ENCODE measurements around the gene WNK3. TPM values are rescaled to one million over a fixed set of nuclear protein-coding genes. Genes with fewer than 3 reads are reported as not detected.

WNK3 gene
- total and polyA plus RNA-seq, 4 donors = 10.0 to 29.5 (median 16.5) TPM

DNA sequence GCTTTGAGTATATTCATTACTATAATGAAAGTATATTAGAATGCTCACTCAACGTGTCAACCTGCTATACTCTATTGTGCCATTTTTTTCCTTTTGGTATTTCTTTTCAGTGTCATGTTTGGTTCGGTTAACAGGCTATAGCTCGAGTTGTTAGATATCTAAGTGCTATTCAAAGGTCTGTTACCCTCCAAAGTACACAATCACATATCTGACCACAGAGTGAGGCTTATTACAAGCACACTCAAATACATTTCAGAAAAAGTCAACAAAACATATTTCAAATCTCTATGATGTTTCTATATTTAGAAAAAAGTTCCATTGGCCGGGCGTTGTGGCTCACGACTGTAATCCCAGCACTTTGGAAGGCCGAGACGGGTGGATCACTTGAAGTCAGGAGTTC is 32.8 kb downstream of the WNK3 start:
- no peak for DNase-seq (ENCODE audit: low read depth in 4 of 6, low spot score in 6 of 6)
- WGBS (ENCODE audit: insufficient coverage) = 89% methylated on average over 3 of the region's 8 CpGs
- Histone ChIP-seq H3K4me1 (ENCODE audit: control insufficient read depth, insufficient read depth, low read length) (no peaks in the 10 kb centered on the region), H3K27me3 (ENCODE audit: control insufficient read depth, insufficient read depth, low read length) (no peaks in the 10 kb centered on the region), H3K27ac (ENCODE audit: low read depth, low read length) (no peak overlapping the region), H3K36me3 (ENCODE audit: control insufficient read depth, insufficient read depth, low read length) (no peaks in the 10 kb centered on the region), H3K9me3 (ENCODE audit: control insufficient read depth, insufficient read depth, low read length) (no peaks in the 10 kb centered on the region), H3K4me3 (ENCODE audit: low read depth, low read length) (no peak overlapping the region)

DNA sequence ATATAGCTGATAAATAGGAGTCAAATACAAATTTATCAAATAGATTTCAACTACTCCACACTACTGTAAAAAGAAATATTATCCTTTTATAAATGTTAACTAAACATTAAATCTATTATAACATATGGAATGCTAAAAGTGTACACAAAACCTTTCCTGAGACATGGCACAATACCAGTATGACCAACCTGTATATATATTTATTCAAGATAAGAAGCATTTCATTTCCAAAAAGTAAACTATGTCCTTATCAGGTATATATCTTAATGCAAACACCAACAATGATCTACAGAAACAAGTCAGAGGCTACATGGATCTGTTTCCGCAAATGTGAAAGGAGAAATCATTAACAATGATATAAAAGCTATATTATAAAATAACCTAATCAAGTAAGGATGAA is 37.8 kb downstream of the WNK3 start:
- Histone ChIP-seq H3K27me3 (ENCODE audit: control insufficient read depth, insufficient read depth, low read length) (no peaks in the 10 kb centered on the region), H3K36me3 (ENCODE audit: control insufficient read depth, insufficient read depth, low read length) (no peaks in the 10 kb centered on the region), H3K9me3 (ENCODE audit: control insufficient read depth, insufficient read depth, low read length) (no peaks in the 10 kb centered on the region), H3K4me1 (ENCODE audit: control insufficient read depth, insufficient read depth, low read length) (no peaks in the 10 kb centered on the region), H3K4me3 (ENCODE audit: low read depth, low read length) (no peak overlapping the region), H3K27ac (ENCODE audit: low read depth, low read length) (no peak overlapping the region)
- WGBS (ENCODE audit: insufficient coverage) = no CpG with 5 or more reads among the region's 1 CpG
- no peak for DNase-seq (ENCODE audit: low read depth in 4 of 6, low spot score in 6 of 6)

DNA sequence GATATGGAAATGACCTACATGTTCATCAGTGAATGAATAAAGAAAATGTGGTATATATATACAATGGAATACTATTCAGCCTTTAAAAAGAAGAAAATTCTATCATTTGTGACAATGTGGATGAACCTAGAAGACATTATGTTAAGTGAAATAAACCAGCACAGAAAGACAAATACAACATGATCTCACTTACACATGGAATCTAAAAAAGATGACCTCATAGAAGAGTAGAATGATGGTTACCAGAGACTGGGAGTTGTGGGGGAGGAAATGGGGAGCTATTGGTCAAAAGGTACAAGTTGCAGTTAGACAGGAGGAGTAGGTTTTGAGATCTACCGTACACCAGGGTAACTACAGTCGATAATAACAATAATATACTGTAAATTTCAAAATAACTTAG is 51.5 kb downstream of the WNK3 start:
- Histone ChIP-seq H3K27ac (ENCODE audit: low read depth, low read length) (no peak overlapping the region), H3K4me3 (ENCODE audit: low read depth, low read length) (no peak overlapping the region), H3K27me3 (ENCODE audit: control insufficient read depth, insufficient read depth, low read length) (no peaks in the 10 kb centered on the region), H3K36me3 (ENCODE audit: control insufficient read depth, insufficient read depth, low read length) (no peaks in the 10 kb centered on the region), H3K9me3 (ENCODE audit: control insufficient read depth, insufficient read depth, low read length) (no peaks in the 10 kb centered on the region), H3K4me1 (ENCODE audit: control insufficient read depth, insufficient read depth, low read length) (no peaks in the 10 kb centered on the region)
- no CpG with 5 or more reads among the region's 2 CpGs for WGBS (ENCODE audit: insufficient coverage)
- no peak for DNase-seq (ENCODE audit: low read depth in 4 of 6, low spot score in 6 of 6)

DNA sequence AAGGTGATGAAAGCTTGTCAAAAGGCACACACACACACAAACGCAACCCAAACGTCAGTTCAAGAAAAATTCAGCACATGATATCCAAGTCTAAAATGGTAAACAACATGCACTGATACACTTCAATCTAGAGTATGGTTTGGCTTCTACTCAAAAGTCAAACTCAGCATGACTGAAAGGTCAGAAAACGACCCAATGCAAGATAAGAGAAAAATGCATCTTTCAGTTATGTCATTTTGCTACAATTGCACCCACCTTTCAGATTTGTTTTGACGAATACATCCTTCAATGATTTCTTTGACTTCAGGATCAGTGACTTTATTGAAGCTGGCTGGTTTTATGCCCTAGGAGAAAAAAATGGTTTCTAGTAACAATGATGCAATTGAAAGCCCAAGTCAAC is 56.3 kb downstream of the WNK3 start:
- no peak for DNase-seq (ENCODE audit: low read depth in 4 of 6, low spot score in 6 of 6)
- peaks cover 4% of the 10 kb centered on the region for H3K36me3 ChIP-seq (ENCODE audit: control insufficient read depth, insufficient read depth, low read length)
- no peaks in the 10 kb centered on the region for H3K4me1 ChIP-seq (ENCODE audit: control insufficient read depth, insufficient read depth, low read length)
- no CpG with 5 or more reads among the region's 4 CpGs for WGBS (ENCODE audit: insufficient coverage)
- no peak overlapping the region for H3K4me3 ChIP-seq (ENCODE audit: low read depth, low read length)
- H3K27me3 ChIP-seq (ENCODE audit: control insufficient read depth, insufficient read depth, low read length) = no peaks in the 10 kb centered on the region
- no peak overlapping the region for H3K27ac ChIP-seq (ENCODE audit: low read depth, low read length)
- H3K9me3 ChIP-seq (ENCODE audit: control insufficient read depth, insufficient read depth, low read length) = no peaks in the 10 kb centered on the region

DNA sequence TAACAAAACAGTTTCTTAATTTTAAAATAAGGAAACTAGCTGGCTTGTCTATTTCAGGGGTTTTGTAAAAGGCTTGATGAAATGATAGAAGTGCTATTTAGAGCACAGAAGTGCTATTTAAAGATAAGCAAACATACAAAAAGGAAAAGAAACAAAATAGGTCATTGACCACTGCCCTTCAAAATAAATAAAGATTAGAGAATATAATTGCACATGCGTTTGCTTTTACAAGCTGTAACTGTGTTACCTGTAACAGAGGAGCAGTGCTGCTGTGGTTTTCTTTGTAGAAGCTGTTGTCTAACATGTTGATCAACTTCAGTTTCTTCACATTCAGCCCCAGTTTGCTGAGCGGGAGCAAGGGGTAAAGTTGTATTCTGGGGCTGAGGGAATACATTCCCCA is 63.5 kb downstream of the WNK3 start:
- Histone ChIP-seq H3K4me1 (ENCODE audit: control insufficient read depth, insufficient read depth, low read length) (no peaks in the 10 kb centered on the region), H3K36me3 (ENCODE audit: control insufficient read depth, insufficient read depth, low read length) (peaks cover 4% of the 10 kb centered on the region), H3K9me3 (ENCODE audit: control insufficient read depth, insufficient read depth, low read length) (no peaks in the 10 kb centered on the region), H3K27me3 (ENCODE audit: control insufficient read depth, insufficient read depth, low read length) (no peaks in the 10 kb centered on the region), H3K4me3 (ENCODE audit: low read depth, low read length) (no peak overlapping the region), H3K27ac (ENCODE audit: low read depth, low read length) (no peak overlapping the region)
- no CpG with 5 or more reads among the region's 2 CpGs for WGBS (ENCODE audit: insufficient coverage)
- no peak for DNase-seq (ENCODE audit: low read depth in 4 of 6, low spot score in 6 of 6)

DNA sequence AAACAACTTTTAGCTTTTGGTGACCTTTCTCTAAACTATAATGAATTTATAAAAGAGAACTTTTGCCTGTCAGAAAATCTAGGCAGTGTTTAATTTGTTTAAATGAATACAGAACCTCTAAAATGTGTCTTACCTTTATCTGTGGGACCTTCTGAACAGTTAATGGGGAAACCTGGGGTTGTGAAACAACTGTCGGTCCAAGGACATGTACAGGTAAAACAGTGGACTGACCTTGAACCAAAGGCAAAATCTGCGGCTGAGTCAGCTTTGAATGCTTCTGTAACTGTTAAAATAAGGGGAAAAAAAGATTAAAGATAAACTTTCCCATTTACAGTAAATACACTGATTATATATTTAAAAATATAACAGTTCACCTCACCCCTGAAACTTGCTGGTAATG is 65.1 kb downstream of the WNK3 start:
- Histone ChIP-seq H3K9me3 (ENCODE audit: control insufficient read depth, insufficient read depth, low read length) (no peaks in the 10 kb centered on the region), H3K4me3 (ENCODE audit: low read depth, low read length) (no peak overlapping the region), H3K36me3 (ENCODE audit: control insufficient read depth, insufficient read depth, low read length) (peaks cover 4% of the 10 kb centered on the region), H3K27ac (ENCODE audit: low read depth, low read length) (no peak overlapping the region), H3K27me3 (ENCODE audit: control insufficient read depth, insufficient read depth, low read length) (no peaks in the 10 kb centered on the region), H3K4me1 (ENCODE audit: control insufficient read depth, insufficient read depth, low read length) (no peaks in the 10 kb centered on the region)
- DNase-seq (ENCODE audit: low read depth in 4 of 6, low spot score in 6 of 6) = no peak
- 71% methylated on average over 1 of the region's 2 CpGs for WGBS (ENCODE audit: insufficient coverage)

DNA sequence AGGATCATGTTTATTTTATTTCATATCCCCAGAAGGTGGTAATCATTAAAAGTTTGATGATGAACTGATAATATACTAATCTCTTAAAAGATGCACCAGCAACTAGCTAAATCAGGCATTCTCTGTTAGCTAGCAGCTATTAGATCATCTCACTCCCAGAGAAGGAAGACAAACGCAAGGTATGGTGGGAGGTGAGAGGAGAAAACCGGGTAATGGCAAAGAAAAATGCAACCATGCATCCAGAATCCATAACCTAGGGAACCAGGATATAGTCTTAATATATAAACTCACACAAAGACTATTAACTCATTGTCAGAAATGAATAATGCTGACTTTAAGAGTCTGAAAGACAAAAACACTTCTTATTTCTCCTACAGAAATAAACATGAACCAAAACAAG is 66.1 kb downstream of the WNK3 start:
- Histone ChIP-seq H3K9me3 (ENCODE audit: control insufficient read depth, insufficient read depth, low read length) (no peaks in the 10 kb centered on the region), H3K27me3 (ENCODE audit: control insufficient read depth, insufficient read depth, low read length) (no peaks in the 10 kb centered on the region), H3K36me3 (ENCODE audit: control insufficient read depth, insufficient read depth, low read length) (no peaks in the 10 kb centered on the region), H3K27ac (ENCODE audit: low read depth, low read length) (no peak overlapping the region), H3K4me1 (ENCODE audit: control insufficient read depth, insufficient read depth, low read length) (no peaks in the 10 kb centered on the region), H3K4me3 (ENCODE audit: low read depth, low read length) (no peak overlapping the region)
- WGBS (ENCODE audit: insufficient coverage) = no CpG with 5 or more reads among the region's 2 CpGs
- no peak for DNase-seq (ENCODE audit: low read depth in 4 of 6, low spot score in 6 of 6)

DNA sequence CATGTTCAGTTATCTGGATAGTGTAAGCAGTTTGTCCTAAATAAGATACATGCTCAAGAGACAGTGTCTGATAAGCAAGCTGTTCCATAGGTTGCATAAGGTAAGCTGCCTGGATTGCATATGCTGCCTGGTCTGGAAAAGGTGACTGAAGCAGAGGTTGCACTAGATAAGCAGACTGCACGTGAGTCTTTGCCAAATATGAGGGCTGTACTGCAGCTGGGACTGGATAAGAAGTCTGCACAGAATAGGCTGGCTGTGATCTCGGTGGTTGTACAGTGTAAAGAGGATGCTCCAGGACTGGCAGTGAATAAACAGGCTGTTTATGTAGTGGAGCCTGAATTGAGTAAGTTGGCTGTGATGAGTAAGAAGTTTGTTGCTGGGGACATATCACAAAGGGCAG is 68.9 kb downstream of the WNK3 start:
- H3K27ac ChIP-seq (ENCODE audit: low read depth, low read length) = no peak overlapping the region
- 36% methylated on average over 2 of the region's 2 CpGs for WGBS (ENCODE audit: insufficient coverage)
- H3K9me3 ChIP-seq (ENCODE audit: control insufficient read depth, insufficient read depth, low read length) = no peaks in the 10 kb centered on the region
- H3K27me3 ChIP-seq (ENCODE audit: control insufficient read depth, insufficient read depth, low read length) = no peaks in the 10 kb centered on the region
- H3K4me3 ChIP-seq (ENCODE audit: low read depth, low read length) = no peak overlapping the region
- peaks cover 4% of the 10 kb centered on the region for H3K36me3 ChIP-seq (ENCODE audit: control insufficient read depth, insufficient read depth, low read length)
- no peaks in the 10 kb centered on the region for H3K4me1 ChIP-seq (ENCODE audit: control insufficient read depth, insufficient read depth, low read length)
- DNase-seq (ENCODE audit: low read depth in 4 of 6, low spot score in 6 of 6) = peak in 1 of 6 donors; percentile 1

DNA sequence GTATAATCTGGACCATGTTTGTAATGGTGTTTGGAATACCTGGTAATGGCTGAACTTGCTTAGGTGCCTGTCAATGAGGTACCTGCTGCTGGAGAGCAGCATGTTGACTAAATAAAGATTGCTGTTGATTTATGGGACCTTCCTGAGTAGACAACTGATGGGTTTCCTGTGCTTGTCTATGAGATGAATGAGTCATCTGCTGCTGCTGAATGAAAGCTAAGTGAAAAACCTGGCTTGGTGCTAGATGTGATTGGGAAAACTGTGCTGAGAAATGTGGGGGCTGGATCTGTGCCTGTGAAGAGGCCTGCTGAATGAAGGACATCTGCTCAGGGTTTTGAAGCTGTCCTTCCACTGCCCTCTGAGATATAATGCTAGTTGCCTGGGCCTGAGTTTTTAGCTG is 69.6 kb downstream of the WNK3 start:
- H3K4me3 ChIP-seq (ENCODE audit: low read depth, low read length) = no peak overlapping the region
- H3K27ac ChIP-seq (ENCODE audit: low read depth, low read length) = no peak overlapping the region
- DNase-seq (ENCODE audit: low read depth in 4 of 6, low spot score in 6 of 6) = peak in 2 of 6 donors; percentile 2
- H3K4me1 ChIP-seq (ENCODE audit: control insufficient read depth, insufficient read depth, low read length) = no peaks in the 10 kb centered on the region
- no peaks in the 10 kb centered on the region for H3K27me3 ChIP-seq (ENCODE audit: control insufficient read depth, insufficient read depth, low read length)
- no peaks in the 10 kb centered on the region for H3K9me3 ChIP-seq (ENCODE audit: control insufficient read depth, insufficient read depth, low read length)
- peaks cover 4% of the 10 kb centered on the region for H3K36me3 ChIP-seq (ENCODE audit: control insufficient read depth, insufficient read depth, low read length)

DNA sequence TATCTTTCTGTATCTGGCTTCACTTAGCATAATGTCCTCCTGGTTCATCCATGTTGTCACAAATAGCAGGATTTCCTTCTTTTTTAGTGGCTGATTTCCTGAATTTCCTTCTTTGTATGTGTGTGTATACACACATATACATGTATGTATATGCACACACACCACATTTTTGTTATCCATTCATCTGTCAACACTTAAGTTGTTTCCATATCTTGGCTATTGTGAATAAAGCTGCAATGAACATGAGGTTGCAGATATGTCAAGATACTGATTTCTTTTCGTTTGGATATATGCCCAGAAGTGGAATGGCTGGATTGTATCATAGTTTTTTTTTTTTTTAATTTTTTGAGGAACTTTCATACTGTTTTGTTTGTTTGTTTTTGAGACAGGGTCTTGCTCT is 76.2 kb downstream of the WNK3 start:
- Histone ChIP-seq H3K27me3 (ENCODE audit: control insufficient read depth, insufficient read depth, low read length) (no peaks in the 10 kb centered on the region), H3K27ac (ENCODE audit: low read depth, low read length) (no peak overlapping the region), H3K4me3 (ENCODE audit: low read depth, low read length) (no peak overlapping the region), H3K4me1 (ENCODE audit: control insufficient read depth, insufficient read depth, low read length) (no peaks in the 10 kb centered on the region), H3K36me3 (ENCODE audit: control insufficient read depth, insufficient read depth, low read length) (peaks cover 4% of the 10 kb centered on the region), H3K9me3 (ENCODE audit: control insufficient read depth, insufficient read depth, low read length) (peaks cover 1% of the 10 kb centered on the region)
- DNase-seq (ENCODE audit: low read depth in 4 of 6, low spot score in 6 of 6) = no peak
- 100% methylated on average over 1 of the region's 1 CpG for WGBS (ENCODE audit: insufficient coverage)

Data from spinal cord (tissue), 10 donors.